Measurements from ENCODE around the gene TMPRSS11F.
"Not testable (repeated sequence)": the region's sequence is repeated elsewhere in the genome, so short reads cannot be mapped to it uniquely, and the experiment has no call there.

The TMPRSS11F gene

GRCh38 chr4:68129793-68130192, at the start of gene TMPRSS11F:
TMPRSS11F (minus strand) TSS chr4:68129869; CDS start chr4:68129820, 49 bp downstream.
- no peak for TF ChIP-seq CTCF (IDR thresholded peaks at IDR 0.05; ENCODE audit: low read depth, low read length)
- H3K4me3 ChIP-seq (ENCODE audit: low read depth, low read length), result no peak within 1 kb of the TSS

DNA sequence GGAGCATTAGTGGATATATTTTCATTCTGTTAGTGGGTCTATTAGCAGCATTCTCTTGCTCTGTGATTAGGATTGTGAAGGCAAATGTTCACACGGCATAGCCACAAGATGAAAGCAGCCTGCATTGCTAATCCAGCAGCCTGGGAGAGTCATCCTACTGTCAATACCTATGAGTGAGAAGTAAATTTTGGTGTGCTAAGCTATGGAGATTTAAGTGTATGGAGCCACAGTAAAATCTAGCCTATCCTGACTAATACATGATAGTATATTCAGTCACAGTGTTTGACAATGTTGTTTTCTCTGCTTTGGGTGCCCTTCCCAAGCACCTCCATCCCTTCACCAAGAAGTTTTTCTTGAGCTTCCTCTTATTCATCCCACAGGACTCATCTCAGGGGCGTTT, 47.2 kb upstream of the TMPRSS11F start:
- TF ChIP-seq CTCF (IDR thresholded peaks at IDR 0.05; ENCODE audit: low read depth, low read length), result no peak

DNA sequence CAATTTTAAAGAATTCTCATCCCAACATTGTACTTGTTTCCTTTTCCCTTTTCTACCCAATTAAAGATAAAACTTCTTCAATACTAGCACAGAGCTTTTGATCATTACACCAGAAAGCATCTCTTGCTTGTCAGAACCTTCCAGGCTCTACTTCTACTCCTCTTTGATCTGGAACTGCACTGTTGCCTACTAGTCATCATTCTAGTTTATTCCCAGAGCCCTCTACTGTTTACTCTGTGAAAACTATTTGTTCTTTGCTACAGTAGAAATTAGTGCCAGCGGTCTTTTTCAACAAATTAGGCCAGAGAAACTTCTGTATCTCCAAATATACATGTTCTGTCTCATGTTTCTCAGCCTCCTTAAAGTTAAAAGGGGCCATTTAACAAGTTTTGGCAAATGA, 46.8 kb upstream of the TMPRSS11F start:
- no peak for TF ChIP-seq CTCF (IDR thresholded peaks at IDR 0.05; ENCODE audit: low read depth, low read length)
- H3K4me3 ChIP-seq (ENCODE audit: low read depth, low read length), result no peak overlapping the region

More for the DNA sequence above, 47.2 kb upstream of the TMPRSS11F start:
- H3K4me3 ChIP-seq (ENCODE audit: low read depth, low read length), result no peak overlapping the region

- no peak overlapping the region for H3K4me3 ChIP-seq (ENCODE audit: low read depth, low read length)
- peak; percentile 52; the same call in 1 of the 2 replicates for TF ChIP-seq CTCF (IDR thresholded peaks at IDR 0.05; ENCODE audit: low read depth, low read length)
These were observed 46.0 kb upstream of the TMPRSS11F start for GRCh38 chr4:68175562-68176155.

- H3K4me3 ChIP-seq (ENCODE audit: low read depth, low read length), result not testable (repeated sequence)
These were observed 44.7 kb upstream of the TMPRSS11F start for GRCh38 chr4:68174389-68174788.

DNA sequence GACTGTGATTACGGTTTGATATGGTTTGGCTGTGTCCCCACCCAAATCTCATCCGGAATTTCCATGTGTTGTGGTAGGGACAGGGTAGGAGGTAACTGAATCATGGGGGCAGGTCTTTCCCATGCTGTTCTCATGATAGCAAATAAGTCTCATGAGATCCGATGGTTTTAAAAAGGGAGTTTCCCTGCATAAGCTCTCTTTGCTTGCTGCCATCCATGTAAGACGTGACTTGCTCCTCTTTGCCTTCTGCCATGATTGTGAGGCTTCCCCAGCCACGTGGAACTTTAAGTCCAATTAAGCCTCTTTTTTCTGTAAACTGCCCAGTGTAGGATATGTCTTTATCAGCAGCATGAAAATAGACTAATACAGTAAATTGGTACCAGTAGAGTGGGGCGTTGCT, 42.5 kb upstream of the TMPRSS11F start:
- H3K4me3 ChIP-seq (ENCODE audit: low read depth, low read length), result not testable (repeated sequence)

DNA sequence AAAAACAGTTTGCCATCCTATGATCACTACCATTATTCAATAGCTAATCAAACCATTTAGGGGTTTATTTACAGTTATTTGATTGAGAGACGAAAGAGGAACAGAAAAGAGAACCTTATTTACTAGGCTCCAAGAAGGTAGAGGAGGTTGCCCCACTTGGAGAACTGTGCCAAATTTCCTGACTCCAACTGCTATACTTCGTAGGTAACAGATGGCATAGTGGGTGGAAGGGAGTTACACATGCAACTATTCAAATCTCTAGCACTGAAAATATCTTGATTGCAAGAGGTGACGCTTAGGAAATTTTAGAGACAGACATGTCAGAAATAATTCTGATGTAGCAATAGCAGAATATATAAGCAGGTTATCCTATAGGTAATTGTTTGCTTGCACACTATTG, 38.0 kb upstream of the TMPRSS11F start:
- no peak overlapping the region for H3K4me3 ChIP-seq (ENCODE audit: low read depth, low read length)
- no peak for TF ChIP-seq CTCF (IDR thresholded peaks at IDR 0.05; ENCODE audit: low read depth, low read length)

DNA sequence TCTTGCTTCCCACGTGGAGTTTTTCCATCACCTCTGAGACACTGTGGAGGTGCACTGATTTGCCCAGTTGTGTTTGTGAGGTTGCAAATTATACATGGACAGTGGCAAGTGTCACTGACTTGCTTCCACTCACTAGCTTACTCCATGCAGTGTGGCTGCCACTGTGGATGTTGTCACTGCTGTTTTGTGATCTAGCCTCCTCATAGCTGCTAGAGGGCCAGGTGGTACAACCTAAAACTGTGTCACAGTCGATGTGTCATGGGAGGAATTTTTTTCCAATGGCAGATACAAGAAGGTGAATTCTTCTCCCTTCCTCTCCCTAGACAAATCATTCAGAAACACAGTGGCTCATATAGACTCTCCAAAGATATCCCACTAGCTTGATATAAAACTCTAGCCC, 37.5 kb upstream of the TMPRSS11F start:
- no peak overlapping the region for H3K4me3 ChIP-seq (ENCODE audit: low read depth, low read length)

More for the DNA sequence above, 37.5 kb upstream of the TMPRSS11F start:
- no peak for TF ChIP-seq CTCF (IDR thresholded peaks at IDR 0.05; ENCODE audit: low read depth, low read length)

All from WI38 (cell line).